OCI-LY3 (cell line): ENCODE data around the gene INTS3.

Experiments used
- EZH2phosphoT487 ChIP-seq: fragments of 200-600 bp; shearing (Covaris generic); IDR thresholded peaks from 2 replicates; pipeline ENCODE4 v1.6.1; 2018; ENCODE audit warnings: antibody characterized with exemption, mixed run types, low read depth
- TF ChIP-seq, protein P1 (sequence below): fragments of 200-600, 300-600 bp; sonication (generic); IDR thresholded peaks from 2 replicates; pipeline ENCODE4 v1.5.1; 2014; ENCODE audit warnings: antibody characterized with exemption, low read length, low read depth

DNA sequence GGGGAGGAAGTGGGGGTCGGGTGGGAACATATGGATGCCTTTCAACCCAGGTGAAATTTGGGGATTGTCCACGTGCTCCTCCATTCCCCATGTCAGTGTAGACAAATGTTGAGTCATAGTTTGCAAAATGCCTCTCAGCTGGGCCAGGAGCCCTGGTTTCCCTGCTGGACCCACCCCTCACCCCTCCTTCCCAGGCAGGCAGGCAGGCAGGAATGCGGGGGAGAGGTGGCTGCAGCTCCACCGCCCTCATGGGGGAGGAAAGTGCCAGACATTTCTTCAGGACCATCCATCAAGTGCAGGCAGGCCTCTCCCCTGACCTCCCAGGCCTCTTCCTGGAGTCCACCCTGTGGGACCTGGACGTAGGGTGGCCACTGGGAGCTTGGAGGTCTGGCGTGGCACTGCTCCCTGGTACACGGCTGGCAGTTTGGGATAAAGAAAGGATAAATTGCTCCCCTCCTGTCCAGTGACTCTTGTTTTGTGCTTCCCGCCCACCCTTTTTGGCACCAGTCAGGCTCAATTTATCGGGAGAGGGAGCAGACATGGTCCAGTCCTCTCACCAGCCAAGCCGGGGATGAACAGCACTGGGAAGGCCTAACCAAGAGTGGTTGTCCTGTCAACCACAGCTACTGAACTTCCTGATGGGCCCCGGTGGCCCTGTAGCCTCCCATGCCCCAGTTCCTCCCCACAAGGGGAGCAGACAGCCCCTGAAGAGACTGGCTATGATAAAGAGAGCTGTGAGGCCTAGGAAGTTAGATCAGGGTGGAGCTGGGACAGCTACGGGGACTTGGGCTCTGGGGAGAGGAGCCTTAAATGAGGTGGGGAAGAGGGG lies 30.4 kb upstream of the INTS3 start:
- TF ChIP-seq, protein P1, sequence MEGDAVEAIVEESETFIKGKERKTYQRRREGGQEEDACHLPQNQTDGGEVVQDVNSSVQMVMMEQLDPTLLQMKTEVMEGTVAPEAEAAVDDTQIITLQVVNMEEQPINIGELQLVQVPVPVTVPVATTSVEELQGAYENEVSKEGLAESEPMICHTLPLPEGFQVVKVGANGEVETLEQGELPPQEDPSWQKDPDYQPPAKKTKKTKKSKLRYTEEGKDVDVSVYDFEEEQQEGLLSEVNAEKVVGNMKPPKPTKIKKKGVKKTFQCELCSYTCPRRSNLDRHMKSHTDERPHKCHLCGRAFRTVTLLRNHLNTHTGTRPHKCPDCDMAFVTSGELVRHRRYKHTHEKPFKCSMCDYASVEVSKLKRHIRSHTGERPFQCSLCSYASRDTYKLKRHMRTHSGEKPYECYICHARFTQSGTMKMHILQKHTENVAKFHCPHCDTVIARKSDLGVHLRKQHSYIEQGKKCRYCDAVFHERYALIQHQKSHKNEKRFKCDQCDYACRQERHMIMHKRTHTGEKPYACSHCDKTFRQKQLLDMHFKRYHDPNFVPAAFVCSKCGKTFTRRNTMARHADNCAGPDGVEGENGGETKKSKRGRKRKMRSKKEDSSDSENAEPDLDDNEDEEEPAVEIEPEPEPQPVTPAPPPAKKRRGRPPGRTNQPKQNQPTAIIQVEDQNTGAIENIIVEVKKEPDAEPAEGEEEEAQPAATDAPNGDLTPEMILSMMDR: no peak
- no peak for TF ChIP-seq EZH2phosphoT487
